RWPE2 (cell line): ENCODE measurements around the gene MARCHF9.
"Not testable (repeated sequence)": the region's sequence is repeated elsewhere in the genome, so short reads cannot be mapped to it uniquely, and the experiment has no call there.

Source experiments
- ATAC-seq: fragments of 200-7000 bp; cut with Tn5 transposase; 3 replicates; pipeline ENCODE4 v1.9.1; 2021; ENCODE audit warnings: low read depth
- DNase-seq: peaks from one replicate; pipeline ENCODE4 v3.0.0-alpha.2; 2020; ENCODE audit warnings: low spot score
- H3K27ac ChIP-seq: fragments of 450-650 bp; 2 replicates; pipeline ENCODE4 v1.5.1; 2017; ENCODE audit warnings: mild to moderate bottlenecking; ENCODE audit not compliant: poor library complexity, severe bottlenecking
- H3K27me3 ChIP-seq: fragments of 250-450 bp; sonication (Bioruptor Pico); 2 replicates; pipeline ENCODE4 v1.5.1; 2021; ENCODE audit warnings: mild to moderate bottlenecking, moderate library complexity; ENCODE audit not compliant: insufficient read depth, poor library complexity, severe bottlenecking
- H3K36me3 ChIP-seq: fragments of 250-450 bp; sonication (Bioruptor Pico); 2 replicates; pipeline ENCODE4 v1.5.1; 2020; ENCODE audit warnings: low read depth, mild to moderate bottlenecking, moderate library complexity
- H3K4me1 ChIP-seq: fragments of 250-450 bp; sonication (Bioruptor Pico); 2 replicates; pipeline ENCODE4 v1.5.1; 2021; ENCODE audit warnings: mild to moderate bottlenecking, moderate library complexity; ENCODE audit not compliant: insufficient read depth, poor library complexity, severe bottlenecking
- H3K4me3 ChIP-seq: fragments of 250-450 bp; sonication (Bioruptor Pico); 2 replicates; pipeline ENCODE4 v1.5.1; 2021; ENCODE audit warnings: mild to moderate bottlenecking, moderate library complexity; ENCODE audit not compliant: severe bottlenecking
- H3K9me3 ChIP-seq: fragments of 250-450 bp; sonication (Bioruptor Pico); 2 replicates; pipeline ENCODE4 v1.5.1; 2021; ENCODE audit warnings: mild to moderate bottlenecking, moderate library complexity; ENCODE audit not compliant: severe bottlenecking
- CTCF ChIP-seq: fragments of 450-650 bp; IDR thresholded peaks from one replicate; pipeline ENCODE4 v1.5.1; 2017; ENCODE audit warnings: mild to moderate bottlenecking, moderate library complexity; ENCODE audit not compliant: poor library complexity, severe bottlenecking

MARCHF9 gene

GRCh38 chr12:57754411-57755193 is at the start of gene MARCHF9:
TSS of gene MARCHF9 (plus strand) at chr12:57755103. CDS start at chr12:57755529, 426 bp downstream.
- H3K4me1 ChIP-seq, result peaks cover 8% of the 10 kb centered on the region
- peak; percentile 61 for ATAC-seq

GRCh38 chr12:57707250-57707649 is 47.7 kb upstream of the MARCHF9 start:
- H3K9me3 ChIP-seq, result peaks cover 7% of the 10 kb centered on the region
- DNase-seq, result no peak
- no peak for TF ChIP-seq CTCF
- no peak overlapping the region for H3K27ac ChIP-seq
- H3K4me3 ChIP-seq, result no peak overlapping the region
- ATAC-seq, result no peak
- H3K27me3 ChIP-seq, result no peaks in the 10 kb centered on the region
- H3K36me3 ChIP-seq, result peaks cover 48% of the 10 kb centered on the region
- no peaks in the 10 kb centered on the region for H3K4me1 ChIP-seq

More at GRCh38 chr12:57754411-57755193, at the start of gene MARCHF9:
- Histone ChIP-seq H3K36me3 (peaks cover 25% of the 10 kb centered on the region), H3K27me3 (no peaks in the 10 kb centered on the region), H3K4me3 (peak within 1 kb of the TSS; percentile 78), H3K27ac (peak within 1 kb of the TSS; percentile 65), H3K9me3 (no peaks in the 10 kb centered on the region)
- DNase-seq, result peak; percentile 88
- TF ChIP-seq CTCF, result no peak

- Histone ChIP-seq H3K4me1 (no peaks in the 10 kb centered on the region), H3K27me3 (no peaks in the 10 kb centered on the region), H3K4me3 (no peak overlapping the region), H3K9me3 (peaks cover 7% of the 10 kb centered on the region), H3K36me3 (peaks cover 43% of the 10 kb centered on the region), H3K27ac (no peak overlapping the region)
- ATAC-seq (no peak), DNase-seq (no peak)
- no peak for TF ChIP-seq CTCF
Measured at GRCh38 chr12:57708296-57708695, 46.6 kb upstream of the MARCHF9 start.

- Histone ChIP-seq H3K4me1 (no peaks in the 10 kb centered on the region), H3K27me3 (no peaks in the 10 kb centered on the region), H3K27ac (no peak overlapping the region), H3K9me3 (no peaks in the 10 kb centered on the region), H3K4me3 (no peak overlapping the region), H3K36me3 (peaks cover 30% of the 10 kb centered on the region)
- no peak for TF ChIP-seq CTCF
- ATAC-seq (no peak), DNase-seq (no peak)
Measured at GRCh38 chr12:57712701-57713100, 42.2 kb upstream of the MARCHF9 start.

GRCh38 chr12:57713209-57713608 is 41.7 kb upstream of the MARCHF9 start:
- ATAC-seq (no peak), DNase-seq (no peak)
- H3K9me3 ChIP-seq, result no peaks in the 10 kb centered on the region
- H3K27me3 ChIP-seq, result no peaks in the 10 kb centered on the region
- H3K36me3 ChIP-seq, result peaks cover 35% of the 10 kb centered on the region
- H3K27ac ChIP-seq, result no peak overlapping the region
- TF ChIP-seq CTCF, result no peak
- H3K4me1 ChIP-seq, result no peaks in the 10 kb centered on the region
- H3K4me3 ChIP-seq, result no peak overlapping the region

- not testable (repeated sequence) for ATAC-seq
Measured at GRCh38 chr12:57715036-57715748, 39.7 kb upstream of the MARCHF9 start.

More at GRCh38 chr12:57715036-57715748, 39.7 kb upstream of the MARCHF9 start:
- H3K9me3 ChIP-seq, H3K4me3 ChIP-seq, H3K27ac ChIP-seq, H3K27me3 ChIP-seq, H3K4me1 ChIP-seq, DNase-seq: not testable (repeated sequence)
- H3K36me3 ChIP-seq, result peaks cover 46% of the 10 kb centered on the region
